GM23248 (cell line): Measurements from ENCODE around the gene CNTN1. TPM values are rescaled to one million over a fixed set of nuclear protein-coding genes. Genes with fewer than 3 reads are reported as not detected.

ENCODE experiments used
- DNase-seq: peaks from one replicate; pipeline ENCODE4 v3.0.0-alpha.2; 2015
- H2AFZ ChIP-seq: fragments of 200-600 bp; sonication (generic); 2 replicates; pipeline ENCODE4 v1.6.1; 2016; ENCODE audit warnings: antibody characterized with exemption
- H3F3A ChIP-seq: fragments of 200-600 bp; sonication (generic); 2 replicates; pipeline ENCODE4 v1.6.1; 2016; ENCODE audit warnings: mild to moderate bottlenecking, antibody characterized with exemption, mixed run types; ENCODE audit not compliant: insufficient read depth
- H3K27ac ChIP-seq: fragments of 200-600 bp; sonication (generic); 2 replicates; pipeline ENCODE4 v1.5.1; 2016; ENCODE audit warnings: mild to moderate bottlenecking
- H3K27me3 ChIP-seq: fragments of 200-600 bp; sonication (generic); replicated peaks from 2 replicates; pipeline ENCODE4 v1.6.1; 2016; ENCODE audit warnings: mild to moderate bottlenecking; ENCODE audit not compliant: insufficient read depth
- H3K36me3 ChIP-seq: fragments of 200-600 bp; sonication (generic); 2 replicates; pipeline ENCODE4 v1.6.1; 2016; ENCODE audit warnings: low read depth, mild to moderate bottlenecking
- H3K4me1 ChIP-seq: fragments of 200-600 bp; sonication (generic); 2 replicates; pipeline ENCODE4 v1.6.1; 2016; ENCODE audit warnings: mild to moderate bottlenecking; ENCODE audit not compliant: insufficient read depth
- H3K4me2 ChIP-seq: fragments of 200-600 bp; sonication (generic); one replicate; pipeline ENCODE4 v1.6.1; 2016; ENCODE audit warnings: mild to moderate bottlenecking; ENCODE audit not compliant: unreplicated experiment
- H3K4me3 ChIP-seq: fragments of 200-600 bp; sonication (generic); 2 replicates; pipeline ENCODE4 v1.5.1; 2016; ENCODE audit warnings: mild to moderate bottlenecking
- H3K79me2 ChIP-seq: fragments of 200-600 bp; sonication (generic); 2 replicates; pipeline ENCODE4 v1.6.1; 2016; ENCODE audit warnings: mild to moderate bottlenecking; ENCODE audit not compliant: insufficient read depth
- H3K9ac ChIP-seq: fragments of 200-600 bp; sonication (generic); 2 replicates; pipeline ENCODE4 v1.6.1; 2016; ENCODE audit warnings: mild to moderate bottlenecking
- H3K9me2 ChIP-seq: fragments of 200-600 bp; sonication (generic); 2 replicates; pipeline ENCODE4 v1.6.1; 2016; ENCODE audit warnings: mixed run types, mild to moderate bottlenecking, moderate library complexity; ENCODE audit not compliant: insufficient read depth
- H3K9me3 ChIP-seq: fragments of 200-600 bp; sonication (generic); one replicate; pipeline ENCODE4 v1.6.1; 2017; ENCODE audit warnings: low read depth
- H4K20me1 ChIP-seq: fragments of 200-600 bp; sonication (generic); 2 replicates; pipeline ENCODE4 v1.6.0; 2016; ENCODE audit not compliant: insufficient read depth
- EZH2 ChIP-seq: fragments of 200-600 bp; sonication (generic); IDR thresholded peaks from 2 replicates; pipeline ENCODE4 v1.6.1; 2018; ENCODE audit warnings: antibody characterized with exemption, mild to moderate bottlenecking; ENCODE audit not compliant: insufficient read depth, poor library complexity, severe bottlenecking
- EZH2phosphoT487 ChIP-seq: fragments of 200-600 bp; sonication (generic); IDR thresholded peaks from 2 replicates; pipeline ENCODE4 v1.6.1; 2018; ENCODE audit warnings: antibody characterized with exemption, moderate library complexity, mild to moderate bottlenecking, low read depth; ENCODE audit not compliant: insufficient read depth
- WGBS, 2 experiments: methylation state at CpG; one replicate each; pipeline ENCODE4 v1.1.6; 2015 to 2017; ENCODE audit warnings: low lambda C conversion rate in 2 of 2, low coverage in 1 of 2; ENCODE audit errors: missing lambda C conversion rate in 2 of 2; 5-methylcytosine and 5-hydroxymethylcytosine counted together
- in situ Hi-C: fragments of 300-500 bp; cut with MboI; formaldehyde crosslinking; loops from 2 replicates; pipeline ENCODE4 v1.15.0; 2020
- polyA plus RNA-seq: library from polyadenylated mRNA; unstranded; fragments of >200 nt; fragmentation: Nextera tagmentation; extraction: Ambion mirVana; gene quantifications from 2 replicates; pipeline ENCODE4 v1.2.1, GENCODE V29; 2016
- total RNA-seq: library from RNA; depleted of rRNA; stranded (reverse); fragments of >200 nt; shearing (Covaris generic); gene quantifications from 2 replicates; pipeline ENCODE4 v1.2.3, GENCODE V29; 2014

Gene CNTN1
- total and polyA plus RNA-seq, 2 experiments from 2014 or later: 0.32 to 0.36 TPM

DNA sequence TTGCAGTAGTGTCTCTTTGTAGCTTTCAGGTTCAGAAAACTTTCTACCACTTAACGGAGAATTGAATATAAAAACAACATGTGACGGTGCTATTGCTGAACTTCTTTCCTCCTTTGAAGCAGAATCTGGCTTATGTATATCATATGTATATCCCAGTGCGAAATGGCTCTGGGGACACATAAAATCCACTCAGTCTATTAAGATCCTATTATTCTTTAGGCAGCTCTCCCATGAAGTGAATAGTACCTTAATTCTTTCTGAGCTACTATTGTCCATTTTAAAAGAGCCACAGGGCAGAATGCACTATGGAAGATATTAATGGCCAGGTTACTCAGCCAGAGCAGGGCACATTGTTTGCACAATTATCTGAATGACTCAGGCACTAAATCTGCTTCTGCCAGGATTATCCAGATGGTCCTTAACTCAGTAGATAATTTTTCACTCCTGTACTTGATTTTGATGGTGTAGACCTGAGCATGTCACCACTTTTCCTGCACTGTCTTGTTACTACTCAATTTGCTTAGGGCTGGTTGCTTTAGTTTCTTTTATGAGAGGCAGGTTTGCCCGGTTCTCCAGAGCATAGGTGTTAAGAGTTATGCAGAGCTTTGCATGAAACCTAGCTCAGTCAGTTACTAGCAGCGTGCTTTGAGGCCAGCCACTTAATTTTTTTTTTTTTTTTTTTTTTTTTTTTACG lies 5.5 kb downstream of the CNTN1 start:
- H3K9ac ChIP-seq: no peak overlapping the region
- H3K36me3 ChIP-seq: no peaks in the 10 kb centered on the region
- WGBS, 2 experiments: 62 to 70% methylated on average over 5 to 6 of the region's 6 CpGs
- H3K9me2 ChIP-seq: no peaks in the 10 kb centered on the region
- in situ Hi-C loops: no loop called here
- H3F3A ChIP-seq: no peaks in the 10 kb centered on the region
- no peaks in the 10 kb centered on the region for H3K4me1 ChIP-seq
- no peaks in the 10 kb centered on the region for H3K9me3 ChIP-seq
- no peak overlapping the region for H3K4me2 ChIP-seq
- no peaks in the 10 kb centered on the region for H4K20me1 ChIP-seq
- TF ChIP-seq EZH2phosphoT487 (no peak), EZH2 (no peak)
- no peak overlapping the region for H2AFZ ChIP-seq
- no peak overlapping the region for H3K27ac ChIP-seq
- peaks cover 24% of the 10 kb centered on the region; the same call in 1 of the 2 replicates for H3K27me3 ChIP-seq
- DNase-seq: peak; percentile 30
- no peak overlapping the region for H3K4me3 ChIP-seq
- H3K79me2 ChIP-seq: no peaks in the 10 kb centered on the region

DNA sequence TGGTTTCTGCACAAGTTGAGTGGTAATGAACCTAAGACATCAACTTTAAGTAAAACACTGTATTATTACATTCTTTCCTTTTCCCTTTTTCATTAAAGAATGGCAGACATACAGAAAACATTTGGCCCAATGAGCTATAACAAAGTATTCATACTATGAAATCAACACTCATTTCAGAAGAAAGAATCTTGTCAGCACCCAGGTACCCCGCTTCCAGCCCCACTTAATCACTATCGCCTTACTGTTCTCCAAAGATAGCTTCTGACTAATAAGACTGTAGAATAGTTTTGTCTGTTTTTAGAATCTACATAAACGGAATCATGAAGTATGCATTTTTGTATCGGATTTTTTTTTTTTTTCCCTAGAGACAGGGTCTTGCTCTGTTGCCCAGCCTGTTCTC lies 9.5 kb downstream of the CNTN1 start:
- no peak overlapping the region for H3K4me2 ChIP-seq
- no peaks in the 10 kb centered on the region for H3K79me2 ChIP-seq
- H3K9me2 ChIP-seq: no peaks in the 10 kb centered on the region
- 79 to 89% methylated on average over 4 of the region's 4 CpGs for WGBS, 2 experiments
- H3K9ac ChIP-seq: no peak overlapping the region
- H3K27ac ChIP-seq: no peak overlapping the region
- no peaks in the 10 kb centered on the region for H3K27me3 ChIP-seq
- in situ Hi-C loops: no loop called here
- H3F3A ChIP-seq: no peaks in the 10 kb centered on the region
- no peaks in the 10 kb centered on the region for H4K20me1 ChIP-seq
- no peaks in the 10 kb centered on the region for H3K9me3 ChIP-seq
- no peaks in the 10 kb centered on the region for H3K36me3 ChIP-seq
- DNase-seq: no peak
- H2AFZ ChIP-seq: no peak overlapping the region
- TF ChIP-seq EZH2 (no peak), EZH2phosphoT487 (no peak)
- H3K4me1 ChIP-seq: no peaks in the 10 kb centered on the region
- no peak overlapping the region for H3K4me3 ChIP-seq

DNA sequence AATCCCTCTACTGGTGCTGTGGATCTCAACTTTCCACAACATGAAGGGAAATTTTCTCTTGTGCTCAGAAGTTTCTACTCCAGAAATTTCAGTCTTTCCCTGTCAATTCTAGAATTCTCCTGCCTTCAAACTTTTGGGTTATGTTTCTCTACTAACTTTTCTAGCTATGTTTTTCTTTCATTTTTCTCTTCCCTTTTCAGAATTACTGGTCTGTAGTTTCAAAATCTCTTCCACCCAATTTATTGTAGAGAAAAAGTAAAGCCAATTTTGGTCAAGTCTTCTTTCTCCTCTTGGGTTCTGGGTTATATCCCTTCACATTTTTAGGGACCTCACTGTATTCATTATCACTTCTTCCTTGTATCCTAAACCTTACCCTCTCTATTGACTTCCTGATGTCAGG lies 18.9 kb downstream of the CNTN1 start:
- Histone ChIP-seq H3K4me1 (no peaks in the 10 kb centered on the region), H3K9ac (no peak overlapping the region), H3K4me2 (no peak overlapping the region), H3K79me2 (no peaks in the 10 kb centered on the region), H3K9me3 (no peaks in the 10 kb centered on the region), H3K27ac (no peak overlapping the region), H2AFZ (no peak overlapping the region), H3K4me3 (no peak overlapping the region), H3K9me2 (no peaks in the 10 kb centered on the region), H3K27me3 (no peaks in the 10 kb centered on the region), H3F3A (no peaks in the 10 kb centered on the region), H3K36me3 (no peaks in the 10 kb centered on the region), H4K20me1 (no peaks in the 10 kb centered on the region)
- in situ Hi-C loops: no loop called here
- DNase-seq: no peak
- TF ChIP-seq EZH2 (no peak), EZH2phosphoT487 (no peak)

DNA sequence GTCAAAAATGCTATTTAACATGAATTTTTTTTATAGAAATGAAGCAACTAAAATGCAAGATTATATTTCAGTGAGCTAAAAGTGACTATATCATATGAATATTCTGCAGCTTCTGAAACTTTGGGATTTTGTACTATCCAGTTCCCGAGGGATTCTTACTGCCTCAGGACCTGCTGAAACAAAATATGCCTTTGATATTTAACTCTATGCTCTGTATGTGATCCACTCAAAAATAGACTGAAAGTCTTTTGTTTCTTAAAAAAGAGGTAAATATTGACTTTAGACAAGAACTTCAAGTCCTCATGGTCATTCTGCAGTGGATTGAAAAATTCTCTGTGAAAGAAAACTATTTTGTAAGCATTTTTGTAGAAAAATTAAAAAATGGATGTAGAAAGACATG lies 22.4 kb downstream of the CNTN1 start:
- no peak overlapping the region for H2AFZ ChIP-seq
- no peaks in the 10 kb centered on the region for H3F3A ChIP-seq
- no peak overlapping the region for H3K4me3 ChIP-seq
- in situ Hi-C loops: no loop called here
- no peaks in the 10 kb centered on the region for H3K4me1 ChIP-seq
- TF ChIP-seq EZH2phosphoT487 (no peak), EZH2 (no peak)
- H3K79me2 ChIP-seq: no peaks in the 10 kb centered on the region
- no peaks in the 10 kb centered on the region for H3K9me2 ChIP-seq
- 60 to 67% methylated on average over 1 of the region's 1 CpG for WGBS, 2 experiments
- H3K27ac ChIP-seq: no peak overlapping the region
- H3K9me3 ChIP-seq: no peaks in the 10 kb centered on the region
- H4K20me1 ChIP-seq: no peaks in the 10 kb centered on the region
- H3K9ac ChIP-seq: no peak overlapping the region
- no peaks in the 10 kb centered on the region for H3K27me3 ChIP-seq
- H3K4me2 ChIP-seq: no peak overlapping the region
- no peak for DNase-seq
- H3K36me3 ChIP-seq: no peaks in the 10 kb centered on the region

DNA sequence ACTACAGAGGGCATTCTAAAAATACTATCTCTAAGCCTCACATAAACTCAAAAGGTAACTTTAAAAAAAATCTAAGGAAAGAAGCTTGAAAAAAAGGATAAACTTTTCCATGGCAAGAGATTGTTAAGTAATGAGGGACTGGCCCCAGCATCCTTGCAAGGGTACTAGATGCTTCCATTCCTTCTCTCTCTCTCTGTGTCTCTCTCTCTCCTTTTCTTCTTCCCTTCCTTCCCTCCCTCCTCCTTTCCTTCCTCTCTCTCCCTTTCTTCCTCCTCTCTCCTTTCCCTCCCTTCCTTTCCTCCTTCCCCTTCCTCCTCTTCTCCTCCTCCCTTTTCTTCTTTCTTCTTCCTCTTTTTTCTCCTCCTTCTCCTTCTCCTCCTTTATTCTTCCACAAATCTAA lies 23.8 kb downstream of the CNTN1 start:
- no peaks in the 10 kb centered on the region for H3K9me3 ChIP-seq
- no peaks in the 10 kb centered on the region for H4K20me1 ChIP-seq
- in situ Hi-C loops: no loop called here
- no peaks in the 10 kb centered on the region for H3K4me1 ChIP-seq
- H3K4me3 ChIP-seq: no peak overlapping the region
- no peak overlapping the region for H2AFZ ChIP-seq
- TF ChIP-seq EZH2phosphoT487 (no peak), EZH2 (no peak)
- H3F3A ChIP-seq: no peaks in the 10 kb centered on the region
- no peak overlapping the region for H3K4me2 ChIP-seq
- no peak overlapping the region for H3K9ac ChIP-seq
- H3K27ac ChIP-seq: no peak overlapping the region
- H3K36me3 ChIP-seq: no peaks in the 10 kb centered on the region
- H3K9me2 ChIP-seq: no peaks in the 10 kb centered on the region
- no peak for DNase-seq
- H3K79me2 ChIP-seq: no peaks in the 10 kb centered on the region
- H3K27me3 ChIP-seq: no peaks in the 10 kb centered on the region
